Measurements from ENCODE around the gene IL25.
"Not testable (repeated sequence)": the region's sequence is repeated elsewhere in the genome, so short reads cannot be mapped to it uniquely, and the experiment has no call there.

Gene IL25

GRCh38 chr14:23385642-23386265 lies 13.1 kb downstream of the IL25 start:
- DNase-seq (ENCODE audit: low spot score), result no peak
- ChIA-PET CTCF (interaction anchor here (1.5 kb wide), 1 partner anchor 32 kb away, joined by 5 read pairs; no protein-coding TSS in a partner anchor), POLR2A (ENCODE audit: low non-redundant PET) (no interaction called here)
- H3K27ac ChIP-seq, result no peak overlapping the region
- TF ChIP-seq, protein P1, sequence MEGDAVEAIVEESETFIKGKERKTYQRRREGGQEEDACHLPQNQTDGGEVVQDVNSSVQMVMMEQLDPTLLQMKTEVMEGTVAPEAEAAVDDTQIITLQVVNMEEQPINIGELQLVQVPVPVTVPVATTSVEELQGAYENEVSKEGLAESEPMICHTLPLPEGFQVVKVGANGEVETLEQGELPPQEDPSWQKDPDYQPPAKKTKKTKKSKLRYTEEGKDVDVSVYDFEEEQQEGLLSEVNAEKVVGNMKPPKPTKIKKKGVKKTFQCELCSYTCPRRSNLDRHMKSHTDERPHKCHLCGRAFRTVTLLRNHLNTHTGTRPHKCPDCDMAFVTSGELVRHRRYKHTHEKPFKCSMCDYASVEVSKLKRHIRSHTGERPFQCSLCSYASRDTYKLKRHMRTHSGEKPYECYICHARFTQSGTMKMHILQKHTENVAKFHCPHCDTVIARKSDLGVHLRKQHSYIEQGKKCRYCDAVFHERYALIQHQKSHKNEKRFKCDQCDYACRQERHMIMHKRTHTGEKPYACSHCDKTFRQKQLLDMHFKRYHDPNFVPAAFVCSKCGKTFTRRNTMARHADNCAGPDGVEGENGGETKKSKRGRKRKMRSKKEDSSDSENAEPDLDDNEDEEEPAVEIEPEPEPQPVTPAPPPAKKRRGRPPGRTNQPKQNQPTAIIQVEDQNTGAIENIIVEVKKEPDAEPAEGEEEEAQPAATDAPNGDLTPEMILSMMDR (conservative IDR thresholded peaks at IDR 0.05; ENCODE audit: low read depth), result no peak

DNA sequence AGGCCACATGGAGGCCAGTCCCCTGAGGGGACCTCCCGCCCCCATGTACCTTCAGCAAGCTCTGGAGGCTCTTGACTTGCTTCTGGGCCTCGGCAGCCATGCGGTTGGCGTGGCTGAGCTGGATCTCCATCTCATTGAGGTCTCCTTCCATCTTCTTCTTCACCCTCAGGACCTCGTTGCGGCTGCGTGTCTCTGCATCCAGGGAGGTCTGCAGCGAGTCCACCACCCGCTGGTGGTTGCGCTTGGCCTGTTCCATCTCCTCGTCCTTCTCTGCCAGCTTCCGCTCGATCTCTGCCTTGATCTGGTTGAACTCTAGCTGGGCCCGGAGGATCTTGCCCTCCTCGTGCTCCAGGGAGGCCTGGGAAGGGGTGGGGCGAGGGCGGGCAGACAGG lies 13.7 kb downstream of the IL25 start:
- CTCF ChIA-PET; DNase-seq (ENCODE audit: low spot score); POLR2A ChIA-PET (ENCODE audit: low non-redundant PET); H3K27ac ChIP-seq: not testable (repeated sequence)

GRCh38 chr14:23386999-23387398 lies 14.4 kb downstream of the IL25 start:
- TF ChIP-seq, protein P1 (conservative IDR thresholded peaks at IDR 0.05; ENCODE audit: low read depth), result no peak
- no peak overlapping the region for H3K27ac ChIP-seq
- ChIA-PET CTCF (no interaction called here), POLR2A (ENCODE audit: low non-redundant PET) (no interaction called here)
- no peak for DNase-seq (ENCODE audit: low spot score)

DNA sequence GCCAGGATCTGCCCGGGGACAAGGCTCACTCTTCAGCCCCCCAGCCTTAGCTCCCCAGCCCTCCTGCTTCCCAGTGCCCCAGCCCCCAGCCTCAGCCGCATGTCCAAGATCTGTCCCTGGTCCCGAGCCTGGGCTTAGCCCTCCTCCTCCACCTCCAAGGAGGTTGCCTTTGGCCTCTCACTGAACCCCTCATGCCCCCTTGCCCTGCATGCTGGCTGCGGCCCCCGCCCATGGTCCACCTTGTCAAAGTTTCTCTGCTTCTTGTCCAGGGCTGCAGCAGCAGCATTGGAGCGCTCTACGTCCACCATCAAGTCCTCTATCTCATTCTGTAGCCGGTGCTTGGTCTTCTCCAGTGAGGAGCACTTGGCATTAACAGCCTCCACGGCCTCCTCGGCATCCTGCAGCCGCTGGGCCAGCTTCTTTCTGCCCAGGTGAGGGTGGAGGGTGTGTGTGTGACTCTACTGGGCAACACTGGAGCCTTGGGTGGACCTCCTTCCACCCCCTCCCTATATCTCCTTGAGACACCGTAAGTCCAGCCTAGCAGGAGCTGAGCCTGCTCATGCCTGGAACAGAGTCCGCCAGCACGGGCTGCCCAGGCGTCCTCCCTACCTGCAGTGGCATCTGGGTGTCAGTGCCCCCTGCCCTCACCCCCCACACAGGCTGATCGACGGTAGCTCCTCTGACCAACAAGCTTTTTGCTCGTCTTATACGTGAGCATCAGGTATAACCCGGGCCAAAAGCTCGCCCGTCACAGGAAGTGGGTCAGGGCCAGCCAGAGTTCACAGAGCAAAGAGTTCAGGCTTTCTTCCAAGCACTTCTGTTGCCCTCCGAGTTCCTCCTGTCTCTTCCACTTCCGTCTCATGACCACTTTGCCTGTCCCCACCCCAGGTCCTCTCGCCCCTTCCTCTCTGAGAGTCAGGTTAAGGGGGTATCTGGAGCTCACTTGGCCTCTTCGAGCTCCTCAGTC lies 15.6 kb downstream of the IL25 start:
- POLR2A ChIA-PET (ENCODE audit: low non-redundant PET), result no interaction called here
- CTCF ChIA-PET, result interaction anchor here (1.6 kb wide), 1 partner anchor 8 kb away, joined by 8 read pairs; no protein-coding TSS in a partner anchor
- no peak for DNase-seq (ENCODE audit: low spot score)
- H3K27ac ChIP-seq, result no peak overlapping the region
- TF ChIP-seq, protein P1 (conservative IDR thresholded peaks at IDR 0.05; ENCODE audit: low read depth), result no peak

DNA sequence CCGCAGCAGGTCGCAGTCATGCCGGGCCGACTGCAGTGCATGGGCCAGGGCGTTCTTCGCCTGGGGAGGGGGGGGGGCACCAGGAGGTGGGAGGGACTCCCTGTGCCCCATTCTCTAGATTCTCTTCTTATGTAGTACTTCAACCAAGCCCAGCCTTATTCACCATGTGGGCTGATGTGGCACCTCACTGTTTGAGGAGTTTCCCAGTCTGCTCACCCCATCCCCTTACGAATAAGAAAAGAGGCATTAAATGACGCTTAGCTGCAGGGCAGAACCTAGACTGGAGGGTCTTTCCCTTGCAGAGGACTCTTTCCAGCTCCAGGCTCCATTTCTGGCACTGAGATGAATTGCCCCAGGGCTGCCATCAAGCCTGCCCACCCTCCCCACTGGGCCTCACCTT lies 16.4 kb downstream of the IL25 start:
- POLR2A ChIA-PET (ENCODE audit: low non-redundant PET), result no interaction called here
- TF ChIP-seq, protein P1 (conservative IDR thresholded peaks at IDR 0.05; ENCODE audit: low read depth), result no peak

GRCh38 chr14:23389396-23389795 lies 16.8 kb downstream of the IL25 start:
- ChIA-PET CTCF (interaction anchor here (1.6 kb wide), 1 partner anchor 9 kb away, joined by 8 read pairs; no protein-coding TSS in a partner anchor), POLR2A (ENCODE audit: low non-redundant PET) (no interaction called here)
- DNase-seq (ENCODE audit: low spot score), result no peak
- TF ChIP-seq, protein P1 (conservative IDR thresholded peaks at IDR 0.05; ENCODE audit: low read depth), result no peak
- H3K27ac ChIP-seq, result no peak overlapping the region

More for the DNA sequence above, 16.4 kb downstream of the IL25 start:
- H3K27ac ChIP-seq, result no peak overlapping the region
- no peak for DNase-seq (ENCODE audit: low spot score)
- CTCF ChIA-PET, result interaction anchor here (1.6 kb wide), 1 partner anchor 9 kb away, joined by 8 read pairs; no protein-coding TSS in a partner anchor

DNA sequence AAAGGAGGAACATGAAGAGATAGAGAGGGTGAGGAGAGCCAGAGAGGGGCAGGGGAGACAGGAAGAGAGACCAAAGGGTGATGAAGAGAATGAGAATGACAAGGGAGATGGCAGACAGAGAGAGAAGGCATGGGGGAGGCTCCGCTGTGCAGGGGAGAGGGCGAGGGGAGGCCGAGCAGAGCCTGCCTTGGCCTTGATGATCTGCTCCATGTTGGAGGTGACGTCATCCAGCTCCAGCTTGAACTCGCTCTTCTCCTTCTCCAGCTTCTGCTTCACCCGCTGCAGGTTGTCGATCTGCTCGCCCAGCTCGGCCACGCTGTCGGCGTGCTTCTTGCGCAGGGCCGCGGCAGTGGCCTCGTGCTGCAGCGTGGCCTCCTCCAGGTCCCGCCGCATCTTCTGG lies 17.3 kb downstream of the IL25 start:
- H3K27ac ChIP-seq; POLR2A ChIA-PET (ENCODE audit: low non-redundant PET); DNase-seq (ENCODE audit: low spot score): not testable (repeated sequence)
- CTCF ChIA-PET, result interaction anchor here (0.6 kb wide), 1 partner anchor 96 kb away, joined by 4 read pairs; no protein-coding TSS in a partner anchor

Data from RWPE1 (cell line).